Measurements from ENCODE around the gene LTV1. TPM values are rescaled to one million over a fixed set of nuclear protein-coding genes. Genes with fewer than 3 reads are reported as not detected.

LTV1 gene
- total and polyA plus RNA-seq, 2 experiments from 2014 or later, result 17.9 to 33.6 TPM

DNA sequence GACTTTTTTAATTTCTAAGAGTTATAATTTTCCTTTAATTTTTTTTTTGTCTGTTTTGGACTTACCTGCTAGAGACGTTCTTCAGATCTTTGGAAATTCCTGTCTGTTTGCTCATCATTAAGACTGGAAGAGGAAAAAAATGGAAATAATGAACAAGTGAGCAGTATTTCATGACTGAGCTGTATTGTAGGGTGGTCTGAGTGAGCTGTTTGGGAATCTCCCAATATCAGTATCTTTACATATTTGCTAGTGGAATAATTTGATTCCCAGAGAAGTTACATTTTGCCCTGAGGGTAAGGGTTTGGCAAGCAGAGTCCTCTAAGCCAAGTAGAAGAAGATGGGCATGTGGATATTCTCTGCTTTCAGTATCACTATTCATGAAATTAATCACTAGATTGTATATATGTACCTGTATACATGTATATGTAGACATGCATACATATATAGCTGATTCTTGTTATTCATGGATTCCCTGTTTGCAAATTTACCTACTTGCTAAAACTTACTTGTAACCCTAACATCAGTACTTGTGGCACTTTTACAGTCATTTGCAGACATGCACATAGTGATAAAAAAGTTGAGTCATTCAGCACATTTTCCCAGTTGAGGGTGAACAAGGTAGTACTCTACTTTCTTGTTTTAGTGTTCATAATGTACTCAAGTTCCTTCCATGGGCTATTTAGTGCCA is 34.6 kb downstream of the LTV1 start:
- Histone ChIP-seq H3K9me2 (ENCODE audit: insufficient read depth) (no peaks in the 10 kb centered on the region), H3K9me3 (ENCODE audit: low read depth) (no peaks in the 10 kb centered on the region), H3K4me2 (ENCODE audit: unreplicated experiment) (no peak overlapping the region), H3K4me1 (ENCODE audit: insufficient read depth) (no peaks in the 10 kb centered on the region), H4K20me1 (ENCODE audit: insufficient read depth) (no peaks in the 10 kb centered on the region), H3K79me2 (ENCODE audit: insufficient read depth) (no peaks in the 10 kb centered on the region), H3K36me3 (ENCODE audit: low read depth) (no peaks in the 10 kb centered on the region), H3K27ac (no peak overlapping the region), H3K9ac (no peak overlapping the region), H3K27me3 (replicated peaks; ENCODE audit: insufficient read depth) (no peaks in the 10 kb centered on the region), H3F3A (ENCODE audit: insufficient read depth) (no peaks in the 10 kb centered on the region), H3K4me3 (no peak overlapping the region), H2AFZ (no peak overlapping the region)
- in situ Hi-C loops (cut with MboI), result no loop called here
- WGBS, 2 experiments (ENCODE audit: low coverage in 1 of 2, low lambda C conversion rate in 2 of 2, missing lambda C conversion rate in 2 of 2), result 44 to 63% methylated on average over 1 of the region's 1 CpG
- no peak for TF ChIP-seq EZH2phosphoT487 (IDR thresholded peaks at IDR 0.05; ENCODE audit: insufficient read depth, low read depth)
- no peak for TF ChIP-seq EZH2 (IDR thresholded peaks at IDR 0.05; ENCODE audit: insufficient read depth, poor library complexity, severe bottlenecking)
- DNase-seq, result no peak

DNA sequence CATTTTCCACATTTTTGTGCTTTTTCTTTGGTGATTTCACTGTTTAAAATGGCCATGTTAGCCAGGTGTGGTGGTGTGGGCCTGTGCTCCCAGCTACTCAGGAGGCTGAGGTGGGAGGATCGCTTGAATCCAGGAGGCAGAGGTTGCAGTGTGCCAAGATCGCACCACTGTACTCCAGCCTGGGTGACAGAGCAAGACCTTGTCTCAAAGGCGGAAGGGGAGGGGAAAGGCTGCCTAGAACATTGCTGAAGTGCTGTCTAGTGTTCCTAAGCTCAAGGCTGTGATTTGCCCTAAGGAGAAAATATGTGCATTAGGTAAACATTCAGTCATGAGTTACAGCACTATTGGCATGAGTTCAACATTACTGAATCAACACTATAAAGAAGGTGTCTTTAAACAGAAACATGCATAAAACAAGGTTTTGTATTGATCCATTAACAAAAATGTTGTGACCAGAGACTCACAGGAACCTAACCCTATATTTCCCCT is 35.2 kb downstream of the LTV1 start:
- Histone ChIP-seq H3K27ac (no peak overlapping the region), H3F3A (ENCODE audit: insufficient read depth) (no peaks in the 10 kb centered on the region), H3K4me1 (ENCODE audit: insufficient read depth) (no peaks in the 10 kb centered on the region), H3K9me2 (ENCODE audit: insufficient read depth) (no peaks in the 10 kb centered on the region), H2AFZ (no peak overlapping the region), H3K27me3 (replicated peaks; ENCODE audit: insufficient read depth) (no peaks in the 10 kb centered on the region), H3K4me3 (no peak overlapping the region), H3K9ac (no peak overlapping the region), H3K4me2 (ENCODE audit: unreplicated experiment) (no peak overlapping the region), H3K36me3 (ENCODE audit: low read depth) (no peaks in the 10 kb centered on the region), H3K79me2 (ENCODE audit: insufficient read depth) (no peaks in the 10 kb centered on the region), H4K20me1 (ENCODE audit: insufficient read depth) (no peaks in the 10 kb centered on the region), H3K9me3 (ENCODE audit: low read depth) (no peaks in the 10 kb centered on the region)
- DNase-seq, result peak; percentile 4
- in situ Hi-C loops (cut with MboI), result no loop called here
- TF ChIP-seq EZH2phosphoT487 (IDR thresholded peaks at IDR 0.05; ENCODE audit: insufficient read depth, low read depth), result no peak
- TF ChIP-seq EZH2 (IDR thresholded peaks at IDR 0.05; ENCODE audit: insufficient read depth, poor library complexity, severe bottlenecking), result no peak
- WGBS, 2 experiments (ENCODE audit: low coverage in 1 of 2, low lambda C conversion rate in 2 of 2, missing lambda C conversion rate in 2 of 2), result 91 to 97% methylated on average over 3 of the region's 3 CpGs

DNA sequence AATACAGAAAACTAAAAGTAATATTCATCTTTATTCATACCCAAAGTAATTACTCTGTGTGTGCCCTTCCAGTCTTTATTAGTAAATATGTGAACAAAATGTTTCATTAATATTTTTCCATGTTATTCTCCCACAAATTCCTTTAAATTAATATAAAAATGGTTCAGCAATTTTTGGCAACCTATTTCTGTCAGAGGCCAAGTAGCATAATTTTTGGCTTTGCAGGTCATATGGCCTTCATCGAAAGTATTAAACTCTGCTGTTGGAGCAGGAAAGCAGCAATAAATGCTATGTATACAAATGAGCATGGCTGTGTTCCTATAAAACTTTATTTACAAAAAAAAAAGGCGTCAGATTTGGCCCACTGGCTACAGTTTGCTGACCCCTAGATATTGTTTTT is 37.3 kb downstream of the LTV1 start:
- Histone ChIP-seq H3K79me2 (ENCODE audit: insufficient read depth) (no peaks in the 10 kb centered on the region), H3K4me1 (ENCODE audit: insufficient read depth) (no peaks in the 10 kb centered on the region), H2AFZ (no peak overlapping the region), H3K9me3 (ENCODE audit: low read depth) (no peaks in the 10 kb centered on the region), H3K9me2 (ENCODE audit: insufficient read depth) (no peaks in the 10 kb centered on the region), H3K27ac (no peak overlapping the region), H3K4me2 (ENCODE audit: unreplicated experiment) (no peak overlapping the region), H3K4me3 (no peak overlapping the region), H3K9ac (no peak overlapping the region), H3K27me3 (replicated peaks; ENCODE audit: insufficient read depth) (no peaks in the 10 kb centered on the region), H3K36me3 (ENCODE audit: low read depth) (no peaks in the 10 kb centered on the region), H4K20me1 (ENCODE audit: insufficient read depth) (no peaks in the 10 kb centered on the region), H3F3A (ENCODE audit: insufficient read depth) (no peaks in the 10 kb centered on the region)
- DNase-seq, result no peak
- in situ Hi-C loops (cut with MboI), result no loop called here
- TF ChIP-seq EZH2 (IDR thresholded peaks at IDR 0.05; ENCODE audit: insufficient read depth, poor library complexity, severe bottlenecking) (no peak), EZH2phosphoT487 (IDR thresholded peaks at IDR 0.05; ENCODE audit: insufficient read depth, low read depth) (no peak)
- 62 to 63% methylated on average over 2 of the region's 2 CpGs for WGBS, 2 experiments (ENCODE audit: low coverage in 1 of 2, low lambda C conversion rate in 2 of 2, missing lambda C conversion rate in 2 of 2)

GRCh38 chr6:143882401-143882930 is 39.3 kb downstream of the LTV1 start:
- 58 to 68% methylated on average over 2 of the region's 2 CpGs for WGBS, 2 experiments (ENCODE audit: low coverage in 1 of 2, low lambda C conversion rate in 2 of 2, missing lambda C conversion rate in 2 of 2)
- in situ Hi-C loops (cut with MboI), result no loop called here
- H3K4me2 ChIP-seq (ENCODE audit: unreplicated experiment), result no peak overlapping the region
- H3K9me3 ChIP-seq (ENCODE audit: low read depth), result no peaks in the 10 kb centered on the region
- no peak overlapping the region for H3K4me3 ChIP-seq
- no peak overlapping the region for H2AFZ ChIP-seq
- H3K27me3 ChIP-seq (replicated peaks; ENCODE audit: insufficient read depth), result no peaks in the 10 kb centered on the region
- no peak overlapping the region for H3K9ac ChIP-seq
- H3K36me3 ChIP-seq (ENCODE audit: low read depth), result no peaks in the 10 kb centered on the region
- no peaks in the 10 kb centered on the region for H3K4me1 ChIP-seq (ENCODE audit: insufficient read depth)
- H3F3A ChIP-seq (ENCODE audit: insufficient read depth), result no peaks in the 10 kb centered on the region
- no peak overlapping the region for H3K27ac ChIP-seq
- H3K9me2 ChIP-seq (ENCODE audit: insufficient read depth), result no peaks in the 10 kb centered on the region
- H4K20me1 ChIP-seq (ENCODE audit: insufficient read depth), result no peaks in the 10 kb centered on the region
- H3K79me2 ChIP-seq (ENCODE audit: insufficient read depth), result no peaks in the 10 kb centered on the region
- DNase-seq, result no peak
- TF ChIP-seq EZH2 (IDR thresholded peaks at IDR 0.05; ENCODE audit: insufficient read depth, poor library complexity, severe bottlenecking), result no peak
- no peak for TF ChIP-seq EZH2phosphoT487 (IDR thresholded peaks at IDR 0.05; ENCODE audit: insufficient read depth, low read depth)
